Activated T-cell treated with anti-CD3 and anti-CD28 coated beads, Interleukin-2, amount 50 U/mL, for 72 hours (primary cell): ENCODE data around the gene BAIAP2. TPM values are rescaled to one million over a fixed set of nuclear protein-coding genes. Genes with fewer than 3 reads are reported as not detected.

Experiments
- ATAC-seq, 2 donors: fragments of 150-1000 bp; cut with Tn5 transposase; replicated peaks in 1 of 2; 2 replicates each; pipeline ENCODE4 v1.10.0; 2021; ENCODE audit warnings: moderate library complexity in 2 of 2, mild to moderate bottlenecking in 1 of 2
- DNase-seq, 2 donors: peaks; one replicate each; pipeline ENCODE4 v3.0.0; 2021 to 2022; ENCODE audit warnings: mixed read lengths in 1 of 2
- H3K27ac Mint-ChIP-seq: one replicate; pipeline ENCODE4 v1.8.0; 2022; ENCODE audit warnings: mild to moderate bottlenecking, moderate library complexity, mixed read lengths
- H3K27me3 Mint-ChIP-seq: one replicate; pipeline ENCODE4 v1.8.0; 2022; ENCODE audit warnings: low read depth, mixed read lengths
- H3K36me3 Mint-ChIP-seq, 2 donors: one replicate each; pipeline ENCODE4 v1.8.0; 2022; ENCODE audit warnings: mixed read lengths in 2 of 2, mild to moderate bottlenecking in 1 of 2; ENCODE audit not compliant: insufficient read depth in 2 of 2
- H3K4me1 Mint-ChIP-seq: one replicate; pipeline ENCODE4 v1.8.0; 2022; ENCODE audit warnings: low read depth, mixed read lengths
- H3K4me3 Mint-ChIP-seq, 2 donors: one replicate each; pipeline ENCODE4 v1.8.0; 2022; ENCODE audit warnings: mild to moderate bottlenecking in 2 of 2, mixed read lengths in 2 of 2, moderate library complexity in 2 of 2
- H3K9me3 Mint-ChIP-seq, 2 donors: one replicate each; pipeline ENCODE4 v1.8.0; 2022; ENCODE audit warnings: mixed read lengths in 2 of 2
- total RNA-seq, 2 donors: library from RNA; stranded (reverse); gene quantifications; one replicate each; pipeline ENCODE4 v1.2.3, GENCODE V29; 2022

The BAIAP2 gene
- total RNA-seq, 2 donors from 2014 or later, result 8.7 TPM

GRCh38 chr17:81094509-81095382 is 59.8 kb downstream of the BAIAP2 start:
- H3K27me3 Mint-ChIP-seq, result no peaks in the 10 kb centered on the region
- no peaks in the 10 kb centered on the region for H3K36me3 Mint-ChIP-seq
- H3K4me1 Mint-ChIP-seq, result peaks cover 32% of the 10 kb centered on the region

GRCh38 chr17:81095383-81095762 is 60.4 kb downstream of the BAIAP2 start:
- Mint-ChIP-seq H3K4me3 (peak overlapping the region; percentile 56 to 66), H3K4me1 (peaks cover 32% of the 10 kb centered on the region), H3K9me3 (no peaks in the 10 kb centered on the region), H3K36me3 (no peaks in the 10 kb centered on the region), H3K27ac (no peak overlapping the region), H3K27me3 (no peaks in the 10 kb centered on the region)
- ATAC-seq (peak; percentile 43 to 61), DNase-seq (peak; percentile 33 to 40)

More at GRCh38 chr17:81094509-81095382, 59.8 kb downstream of the BAIAP2 start:
- Mint-ChIP-seq H3K9me3 (no peaks in the 10 kb centered on the region), H3K4me3 (peak overlapping the region; percentile 56 to 66), H3K27ac (peak overlapping the region; percentile 52)
- ATAC-seq (peak; percentile 93), DNase-seq (peak; percentile 89 to 92)

- Mint-ChIP-seq H3K27me3 (no peaks in the 10 kb centered on the region), H3K27ac (no peak overlapping the region), H3K9me3 (no peaks in the 10 kb centered on the region), H3K4me1 (peaks cover 32% of the 10 kb centered on the region), H3K4me3 (peak overlapping the region in 1 of 2 donors; percentile 57), H3K36me3 (no peaks in the 10 kb centered on the region)
- DNase-seq, result no peak
- ATAC-seq, result no peak
Measured at GRCh38 chr17:81096741-81097133, 61.8 kb downstream of the BAIAP2 start.

- Mint-ChIP-seq H3K9me3 (no peaks in the 10 kb centered on the region), H3K27me3 (no peaks in the 10 kb centered on the region), H3K4me3 (peak overlapping the region; percentile 24 to 46), H3K27ac (no peak overlapping the region), H3K4me1 (peaks cover 32% of the 10 kb centered on the region), H3K36me3 (no peaks in the 10 kb centered on the region)
- DNase-seq, result peak; percentile 72 to 73
- ATAC-seq, result peak; percentile 6 to 25
Measured at GRCh38 chr17:81097134-81097942, 62.4 kb downstream of the BAIAP2 start.

- peak; percentile 24 to 25 for DNase-seq
- Mint-ChIP-seq H3K9me3 (no peaks in the 10 kb centered on the region), H3K4me3 (no peak overlapping the region), H3K27ac (no peak overlapping the region), H3K27me3 (no peaks in the 10 kb centered on the region), H3K4me1 (peaks cover 32% of the 10 kb centered on the region), H3K36me3 (no peaks in the 10 kb centered on the region)
- ATAC-seq, result no peak
Measured at GRCh38 chr17:81097943-81098308, 63.0 kb downstream of the BAIAP2 start.

GRCh38 chr17:81099888-81100287 is 64.9 kb downstream of the BAIAP2 start:
- Mint-ChIP-seq H3K36me3 (no peaks in the 10 kb centered on the region), H3K27ac (no peak overlapping the region), H3K4me1 (peaks cover 24% of the 10 kb centered on the region), H3K9me3 (no peaks in the 10 kb centered on the region), H3K4me3 (no peak overlapping the region), H3K27me3 (no peaks in the 10 kb centered on the region)
- no peak for DNase-seq
- ATAC-seq, result no peak

- ATAC-seq (no peak), DNase-seq (no peak)
- Mint-ChIP-seq H3K4me1 (peaks cover 16% of the 10 kb centered on the region), H3K27ac (no peak overlapping the region), H3K4me3 (no peak overlapping the region), H3K9me3 (no peaks in the 10 kb centered on the region), H3K27me3 (no peaks in the 10 kb centered on the region), H3K36me3 (no peaks in the 10 kb centered on the region)
Measured at GRCh38 chr17:81100668-81101067, 65.7 kb downstream of the BAIAP2 start.

GRCh38 chr17:81101614-81102306 is 66.8 kb downstream of the BAIAP2 start:
- DNase-seq, result peak; percentile 91 to 93
- no peaks in the 10 kb centered on the region for H3K27me3 Mint-ChIP-seq
- H3K4me1 Mint-ChIP-seq, result peaks cover 5% of the 10 kb centered on the region
- no peak overlapping the region for H3K4me3 Mint-ChIP-seq
- no peaks in the 10 kb centered on the region for H3K9me3 Mint-ChIP-seq
- no peak overlapping the region for H3K27ac Mint-ChIP-seq
- no peaks in the 10 kb centered on the region for H3K36me3 Mint-ChIP-seq
- ATAC-seq, result peak; percentile 89 to 93

- no peak for ATAC-seq
Measured at GRCh38 chr17:81102352-81102751, 67.4 kb downstream of the BAIAP2 start.

GRCh38 chr17:81102869-81103268 is 67.9 kb downstream of the BAIAP2 start:
- Mint-ChIP-seq H3K4me1 (no peaks in the 10 kb centered on the region), H3K27me3 (no peaks in the 10 kb centered on the region)

More at GRCh38 chr17:81102352-81102751, 67.4 kb downstream of the BAIAP2 start:
- Mint-ChIP-seq H3K9me3 (no peaks in the 10 kb centered on the region), H3K36me3 (no peaks in the 10 kb centered on the region), H3K27ac (no peak overlapping the region), H3K4me3 (no peak overlapping the region), H3K4me1 (no peaks in the 10 kb centered on the region), H3K27me3 (no peaks in the 10 kb centered on the region)
- DNase-seq, result no peak

GRCh38 chr17:81103379-81103778 is 68.4 kb downstream of the BAIAP2 start:
- Mint-ChIP-seq H3K9me3 (no peaks in the 10 kb centered on the region), H3K27ac (no peak overlapping the region), H3K27me3 (no peaks in the 10 kb centered on the region), H3K36me3 (no peaks in the 10 kb centered on the region), H3K4me1 (no peaks in the 10 kb centered on the region), H3K4me3 (no peak overlapping the region)
- ATAC-seq, result no peak
- DNase-seq, result no peak

More at GRCh38 chr17:81102869-81103268, 67.9 kb downstream of the BAIAP2 start:
- Mint-ChIP-seq H3K9me3 (no peaks in the 10 kb centered on the region), H3K36me3 (no peaks in the 10 kb centered on the region), H3K27ac (no peak overlapping the region), H3K4me3 (no peak overlapping the region)
- ATAC-seq, result no peak
- DNase-seq, result no peak

- H3K9me3 Mint-ChIP-seq, result no peaks in the 10 kb centered on the region
- no peaks in the 10 kb centered on the region for H3K27me3 Mint-ChIP-seq
- H3K4me3 Mint-ChIP-seq, result no peak overlapping the region
- H3K4me1 Mint-ChIP-seq, result peaks cover 4% of the 10 kb centered on the region
- H3K27ac Mint-ChIP-seq, result no peak overlapping the region
- DNase-seq (no peak), ATAC-seq (no peak)
- no peaks in the 10 kb centered on the region for H3K36me3 Mint-ChIP-seq
Measured at GRCh38 chr17:81106716-81107115, 71.8 kb downstream of the BAIAP2 start.

- Mint-ChIP-seq H3K4me3 (no peak overlapping the region), H3K4me1 (peaks cover 4% of the 10 kb centered on the region), H3K36me3 (no peaks in the 10 kb centered on the region), H3K27me3 (no peaks in the 10 kb centered on the region), H3K27ac (no peak overlapping the region), H3K9me3 (no peaks in the 10 kb centered on the region)
- ATAC-seq, result no peak
- no peak for DNase-seq
Measured at GRCh38 chr17:81108220-81108619, 73.3 kb downstream of the BAIAP2 start.
